Skeletal muscle satellite cell (primary cell): ENCODE results near the gene ANO7.

ENCODE experiments used
- H3K27me3 ChIP-seq: 2 replicates; pipeline ENCODE4 v1.7.0; 2013; ENCODE audit warnings: low read length; ENCODE audit not compliant: control insufficient read depth, insufficient read depth
- H3K36me3 ChIP-seq: 2 replicates; pipeline ENCODE4 v1.7.0; 2013; ENCODE audit warnings: mild to moderate bottlenecking, control low read depth, low read length; ENCODE audit not compliant: insufficient read depth
- H3K4me1 ChIP-seq: 2 replicates; pipeline ENCODE4 v1.7.0; 2013; ENCODE audit warnings: low read length; ENCODE audit not compliant: control insufficient read depth, insufficient read depth
- H3K4me2 ChIP-seq: 2 replicates; pipeline ENCODE4 v1.7.0; 2013; ENCODE audit warnings: mild to moderate bottlenecking, low read length
- H3K4me3 ChIP-seq: 2 replicates; pipeline ENCODE4 v1.7.0; 2013; ENCODE audit warnings: low read length
- H3K9ac ChIP-seq: 2 replicates; pipeline ENCODE4 v1.7.0; 2013; ENCODE audit warnings: mild to moderate bottlenecking, low read depth, low read length, moderate library complexity
- H3K9me3 ChIP-seq: replicated peaks from 2 replicates; pipeline ENCODE4 v1.7.0; 2013; ENCODE audit warnings: mild to moderate bottlenecking, control low read depth, low read length

ANO7 gene

GRCh38 chr2:241225545-241225944, 37.1 kb downstream of the ANO7 start:
- Histone ChIP-seq H3K4me3 (no peak overlapping the region), H3K9ac (no peak overlapping the region), H3K9me3 (no peaks in the 10 kb centered on the region), H3K4me1 (peaks cover 17% of the 10 kb centered on the region), H3K36me3 (peaks cover 50% of the 10 kb centered on the region), H3K4me2 (no peak overlapping the region), H3K27me3 (no peaks in the 10 kb centered on the region)

- Histone ChIP-seq H3K9ac (no peak overlapping the region), H3K4me1 (peaks cover 17% of the 10 kb centered on the region), H3K9me3 (no peaks in the 10 kb centered on the region), H3K4me3 (no peak overlapping the region), H3K36me3 (peaks cover 54% of the 10 kb centered on the region), H3K4me2 (no peak overlapping the region), H3K27me3 (no peaks in the 10 kb centered on the region)
Observed at GRCh38 chr2:241225983-241226382, 37.5 kb downstream of the ANO7 start.

- H3K9ac ChIP-seq, result no peak overlapping the region
- H3K36me3 ChIP-seq, result peaks cover 62% of the 10 kb centered on the region
- no peaks in the 10 kb centered on the region for H3K9me3 ChIP-seq
- peaks cover 17% of the 10 kb centered on the region for H3K4me1 ChIP-seq
- H3K4me2 ChIP-seq, result no peak overlapping the region
- H3K4me3 ChIP-seq, result no peak overlapping the region
- no peaks in the 10 kb centered on the region for H3K27me3 ChIP-seq
Observed at GRCh38 chr2:241226723-241227572, 38.5 kb downstream of the ANO7 start.

GRCh38 chr2:241227594-241227993, 39.1 kb downstream of the ANO7 start:
- H3K4me3 ChIP-seq, result no peak overlapping the region
- H3K9ac ChIP-seq, result no peak overlapping the region
- no peak overlapping the region for H3K4me2 ChIP-seq
- H3K27me3 ChIP-seq, result no peaks in the 10 kb centered on the region
- H3K9me3 ChIP-seq, result no peaks in the 10 kb centered on the region
- H3K36me3 ChIP-seq, result peaks cover 68% of the 10 kb centered on the region
- peaks cover 17% of the 10 kb centered on the region for H3K4me1 ChIP-seq

GRCh38 chr2:241228081-241228859, 39.8 kb downstream of the ANO7 start:
- H3K4me3 ChIP-seq, result no peak overlapping the region
- H3K4me2 ChIP-seq, result no peak overlapping the region
- no peaks in the 10 kb centered on the region for H3K9me3 ChIP-seq
- no peaks in the 10 kb centered on the region for H3K27me3 ChIP-seq
- peaks cover 17% of the 10 kb centered on the region for H3K4me1 ChIP-seq
- peaks cover 74% of the 10 kb centered on the region for H3K36me3 ChIP-seq
- no peak overlapping the region for H3K9ac ChIP-seq

- H3K4me1 ChIP-seq, result peaks cover 10% of the 10 kb centered on the region
- H3K9ac ChIP-seq, result no peak overlapping the region
- H3K27me3 ChIP-seq, result no peaks in the 10 kb centered on the region
- no peak overlapping the region for H3K4me3 ChIP-seq
- no peaks in the 10 kb centered on the region for H3K9me3 ChIP-seq
- peaks cover 82% of the 10 kb centered on the region for H3K36me3 ChIP-seq
- no peak overlapping the region for H3K4me2 ChIP-seq
Observed at GRCh38 chr2:241228860-241229516, 40.5 kb downstream of the ANO7 start.

GRCh38 chr2:241229563-241230401, 41.3 kb downstream of the ANO7 start:
- Histone ChIP-seq H3K4me2 (no peak overlapping the region), H3K36me3 (peaks cover 90% of the 10 kb centered on the region), H3K9ac (no peak overlapping the region)

GRCh38 chr2:241230435-241230834, 42.0 kb downstream of the ANO7 start:
- no peaks in the 10 kb centered on the region for H3K27me3 ChIP-seq
- peaks cover 94% of the 10 kb centered on the region for H3K36me3 ChIP-seq
- H3K4me3 ChIP-seq, result no peak overlapping the region
- no peaks in the 10 kb centered on the region for H3K9me3 ChIP-seq
- no peaks in the 10 kb centered on the region for H3K4me1 ChIP-seq
- H3K9ac ChIP-seq, result no peak overlapping the region
- no peak overlapping the region for H3K4me2 ChIP-seq

More at GRCh38 chr2:241229563-241230401, 41.3 kb downstream of the ANO7 start:
- Histone ChIP-seq H3K9me3 (no peaks in the 10 kb centered on the region), H3K27me3 (no peaks in the 10 kb centered on the region), H3K4me3 (no peak overlapping the region), H3K4me1 (peaks cover 2% of the 10 kb centered on the region)

- Histone ChIP-seq H3K9me3 (no peaks in the 10 kb centered on the region), H3K27me3 (no peaks in the 10 kb centered on the region), H3K4me3 (no peak overlapping the region), H3K4me2 (no peak overlapping the region), H3K4me1 (no peaks in the 10 kb centered on the region), H3K36me3 (peaks cover 96% of the 10 kb centered on the region), H3K9ac (no peak overlapping the region)
Observed at GRCh38 chr2:241232736-241233575, 44.5 kb downstream of the ANO7 start.

GRCh38 chr2:241234066-241234790, 45.8 kb downstream of the ANO7 start:
- no peaks in the 10 kb centered on the region for H3K4me1 ChIP-seq
- H3K9me3 ChIP-seq, result no peaks in the 10 kb centered on the region
- H3K27me3 ChIP-seq, result no peaks in the 10 kb centered on the region
- H3K36me3 ChIP-seq, result peaks cover 96% of the 10 kb centered on the region
- H3K4me2 ChIP-seq, result no peak overlapping the region
- no peak overlapping the region for H3K4me3 ChIP-seq
- no peak overlapping the region for H3K9ac ChIP-seq
